Measurements from ENCODE around the gene PIWIL1.

Gene PIWIL1

GRCh38 chr12:130382818-130383217 is 45.1 kb downstream of the PIWIL1 start:
- TF ChIP-seq CTCF (IDR thresholded peaks at IDR 0.05; ENCODE audit: low read length, missing control alignments) = no peak
- no peak overlapping the region for H3K4me3 ChIP-seq (replicated peaks; ENCODE audit: low read depth, low read length)
- DNase-seq (ENCODE audit: low read depth) = no peak

- no peak for DNase-seq (ENCODE audit: low read depth)
- no peak overlapping the region for H3K4me3 ChIP-seq (replicated peaks; ENCODE audit: low read depth, low read length)
- TF ChIP-seq CTCF (IDR thresholded peaks at IDR 0.05; ENCODE audit: low read length, missing control alignments) = no peak
Observed at GRCh38 chr12:130384234-130384633, 46.5 kb downstream of the PIWIL1 start.

GRCh38 chr12:130385193-130385592 is 47.5 kb downstream of the PIWIL1 start:
- DNase-seq (ENCODE audit: low read depth) = no peak
- no peak for TF ChIP-seq CTCF (IDR thresholded peaks at IDR 0.05; ENCODE audit: low read length, missing control alignments)
- no peak overlapping the region for H3K4me3 ChIP-seq (replicated peaks; ENCODE audit: low read depth, low read length)

GRCh38 chr12:130391186-130391585 is 53.5 kb downstream of the PIWIL1 start:
- TF ChIP-seq CTCF (IDR thresholded peaks at IDR 0.05; ENCODE audit: low read length, missing control alignments) = no peak
- no peak overlapping the region for H3K4me3 ChIP-seq (replicated peaks; ENCODE audit: low read depth, low read length)
- DNase-seq (ENCODE audit: low read depth) = no peak

- TF ChIP-seq CTCF (IDR thresholded peaks at IDR 0.05; ENCODE audit: low read length, missing control alignments) = no peak
- DNase-seq (ENCODE audit: low read depth) = no peak
Observed at GRCh38 chr12:130394906-130395305, 57.2 kb downstream of the PIWIL1 start.

GRCh38 chr12:130396667-130397066 is 59.0 kb downstream of the PIWIL1 start:
- no peak for DNase-seq (ENCODE audit: low read depth)
- H3K4me3 ChIP-seq (replicated peaks; ENCODE audit: low read depth, low read length) = no peak overlapping the region
- TF ChIP-seq CTCF (IDR thresholded peaks at IDR 0.05; ENCODE audit: low read length, missing control alignments) = no peak

More at GRCh38 chr12:130394906-130395305, 57.2 kb downstream of the PIWIL1 start:
- H3K4me3 ChIP-seq (replicated peaks; ENCODE audit: low read depth, low read length) = no peak overlapping the region

- TF ChIP-seq CTCF (IDR thresholded peaks at IDR 0.05; ENCODE audit: low read length, missing control alignments) = no peak
- no peak overlapping the region for H3K4me3 ChIP-seq (replicated peaks; ENCODE audit: low read depth, low read length)
- DNase-seq (ENCODE audit: low read depth) = no peak
Observed at GRCh38 chr12:130398100-130398848, 60.6 kb downstream of the PIWIL1 start.

Data from fibroblast of pulmonary artery (primary cell).